M059J (cell line): ENCODE results near the gene LGALS1. TPM values are rescaled to one million over a fixed set of nuclear protein-coding genes. Genes with fewer than 3 reads are reported as not detected.
A peak's percentile ranks its signal among the peaks of the same experiment; 100 is the strongest.
"Not testable (repeated sequence)": the region's sequence is repeated elsewhere in the genome, so short reads cannot be mapped to it uniquely, and the experiment has no call there.

Experiments
- DNase-seq: peaks from one replicate; pipeline ENCODE4 v3.0.0-alpha.2; 2012; ENCODE audit warnings: low read depth
- total RNA-seq: library from RNA; depleted of rRNA; stranded (reverse); fragments of >200 nt; shearing (Covaris generic); gene quantifications from 2 replicates; pipeline ENCODE4 v1.2.3, GENCODE V29; 2014

The LGALS1 gene
- total RNA-seq, 1 experiment from 2014 or later: 2,501 TPM

- peak; percentile 76 for DNase-seq
Measured at GRCh38 chr22:37686002-37686982, 10.9 kb downstream of the LGALS1 start, which contains the start of gene NOL12. Gene NOL12 (plus strand): TSS chr22:37686343. CDS start chr22:37686393, 50 bp downstream.

GRCh38 chr22:37690407-37690806, 15.0 kb downstream of the LGALS1 start:
- DNase-seq: no peak

DNA sequence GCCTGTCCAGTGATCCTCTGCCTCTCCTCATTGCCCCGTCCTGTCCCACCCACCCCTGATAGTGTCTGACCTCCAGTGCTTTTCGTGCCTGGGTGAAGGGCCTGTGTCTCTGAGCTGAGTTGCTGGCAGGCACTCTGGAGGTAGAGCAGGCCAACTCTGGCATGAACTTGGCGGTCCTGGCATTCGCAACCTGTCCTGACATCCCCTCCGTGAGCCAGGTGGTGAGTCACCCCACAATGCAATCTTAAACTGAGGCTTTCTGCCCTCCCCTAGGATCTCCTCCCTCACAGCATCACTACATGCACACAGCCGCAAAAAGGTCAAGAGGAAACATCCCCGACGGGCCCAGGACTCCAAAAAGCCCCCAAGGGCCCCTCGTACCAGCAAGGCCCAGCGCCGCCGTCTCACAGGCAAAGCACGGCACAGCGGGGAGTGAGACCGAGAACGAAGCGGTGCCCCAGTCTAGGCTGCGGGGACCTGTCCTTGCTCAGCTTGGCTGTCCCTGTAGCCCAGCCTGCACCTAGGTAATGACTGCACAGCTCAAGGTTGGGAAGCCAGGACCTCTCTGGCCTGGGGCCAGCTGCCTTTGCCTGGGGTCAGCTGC, 15.6 kb downstream of the LGALS1 start:
- DNase-seq: no peak

- DNase-seq: no peak
Measured at GRCh38 chr22:37692627-37693285, 17.3 kb downstream of the LGALS1 start.

DNA sequence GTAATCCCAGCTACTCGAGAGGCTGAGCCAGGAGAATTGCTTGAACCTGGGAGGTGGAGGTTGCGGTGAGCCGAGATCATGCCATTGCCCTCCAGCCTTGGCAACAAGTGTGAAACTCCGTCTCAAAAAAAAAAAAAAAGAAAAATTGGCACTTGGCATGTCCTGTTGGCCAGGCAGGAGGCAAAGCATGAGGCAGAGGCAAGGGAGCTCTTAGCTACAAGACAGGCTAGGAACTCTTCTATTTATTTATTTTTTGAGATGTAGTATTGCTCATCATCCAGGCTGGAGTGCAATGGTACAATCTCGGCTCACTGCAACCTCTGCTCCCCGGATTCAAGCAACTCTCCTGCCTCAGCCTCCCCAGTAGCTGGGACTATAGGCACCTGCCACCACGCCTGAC, 18.7 kb downstream of the LGALS1 start:
- not testable (repeated sequence) for DNase-seq

DNA sequence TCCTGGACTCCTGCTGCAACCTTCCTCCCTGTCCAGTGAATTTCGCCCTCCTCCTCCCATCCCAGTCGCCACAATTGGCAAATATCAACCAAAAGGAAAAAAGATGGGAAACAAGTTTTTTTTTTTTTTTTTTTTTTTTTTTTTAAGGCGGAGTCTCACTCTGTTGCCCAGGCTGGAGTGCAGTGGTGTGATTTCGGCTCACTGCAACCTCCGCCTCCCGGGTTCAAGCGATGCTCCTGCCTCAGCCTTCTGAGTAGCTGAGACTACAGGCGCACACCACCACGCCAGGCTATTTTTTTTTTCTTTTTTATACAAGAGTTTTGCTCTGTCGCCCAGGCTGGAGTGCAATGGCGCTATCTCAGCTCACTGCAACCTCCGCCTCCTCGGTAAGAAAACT, 20.8 kb downstream of the LGALS1 start:
- not testable (repeated sequence) for DNase-seq

- peak; percentile 88 for DNase-seq
Measured at GRCh38 chr22:37696657-37697537, 21.5 kb downstream of the LGALS1 start, which contains the start of gene TRIOBP. Gene TRIOBP (plus strand): TSS chr22:37697048. CDS start chr22:37701366, 4,318 bp downstream.

DNA sequence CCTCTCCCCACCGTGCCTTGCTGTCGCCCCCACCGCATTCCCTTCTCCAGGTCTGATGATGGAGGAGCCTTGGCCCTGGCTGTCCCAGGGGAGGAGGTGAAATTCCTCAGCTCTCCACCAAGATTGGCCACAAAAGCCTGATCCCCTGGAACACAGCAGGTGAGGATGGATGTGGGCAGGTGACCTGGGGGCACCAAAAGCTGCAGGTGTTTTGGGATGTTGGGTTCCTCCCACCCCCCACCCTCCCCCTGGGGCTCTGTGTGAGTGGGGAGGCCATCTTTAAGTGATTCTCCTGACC, 22.1 kb downstream of the LGALS1 start:
- DNase-seq: no peak

GRCh38 chr22:37701141-37701786, 25.8 kb downstream of the LGALS1 start:
- DNase-seq: no peak

DNA sequence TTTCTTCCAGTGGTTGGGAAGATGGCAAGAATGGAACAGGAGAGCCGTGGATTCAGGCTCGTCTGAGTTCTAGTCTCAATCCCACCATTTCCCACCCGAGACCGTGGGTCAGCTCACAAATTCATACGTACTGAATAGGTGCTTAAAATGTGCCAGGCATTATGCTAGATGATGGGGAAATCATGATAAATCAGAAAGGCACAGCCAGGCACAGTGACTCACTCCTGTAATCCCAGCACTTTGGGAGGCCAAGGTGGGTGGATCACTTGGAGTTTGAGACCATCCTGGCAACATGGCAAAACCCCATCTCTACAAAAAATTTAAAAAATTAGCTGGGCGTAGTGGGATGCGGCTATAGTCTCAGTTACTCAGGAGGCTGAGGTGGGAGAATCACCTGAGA, 28.5 kb downstream of the LGALS1 start:
- no peak for DNase-seq

- DNase-seq: no peak
Measured at GRCh38 chr22:37704645-37705044, 29.2 kb downstream of the LGALS1 start.

DNA sequence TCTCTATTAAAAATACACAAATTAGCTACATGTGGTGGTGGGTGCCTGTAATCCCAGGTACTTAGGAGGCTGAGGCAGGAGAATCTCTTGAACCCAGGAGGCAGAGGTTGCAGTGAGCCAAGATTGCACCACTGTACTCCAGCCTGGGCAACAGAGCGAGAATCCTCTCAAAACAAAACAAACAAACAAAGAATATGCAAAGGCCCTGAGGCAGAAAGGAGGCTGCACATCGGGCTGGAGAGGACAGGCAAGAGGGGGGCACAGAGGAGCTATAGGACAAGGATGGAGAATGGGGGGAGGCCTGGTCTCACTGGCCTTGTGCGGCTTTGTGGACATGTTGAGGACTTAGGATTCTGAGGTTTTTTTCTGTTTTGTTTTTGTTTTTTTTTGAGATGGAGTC, 29.8 kb downstream of the LGALS1 start:
- no peak for DNase-seq

DNA sequence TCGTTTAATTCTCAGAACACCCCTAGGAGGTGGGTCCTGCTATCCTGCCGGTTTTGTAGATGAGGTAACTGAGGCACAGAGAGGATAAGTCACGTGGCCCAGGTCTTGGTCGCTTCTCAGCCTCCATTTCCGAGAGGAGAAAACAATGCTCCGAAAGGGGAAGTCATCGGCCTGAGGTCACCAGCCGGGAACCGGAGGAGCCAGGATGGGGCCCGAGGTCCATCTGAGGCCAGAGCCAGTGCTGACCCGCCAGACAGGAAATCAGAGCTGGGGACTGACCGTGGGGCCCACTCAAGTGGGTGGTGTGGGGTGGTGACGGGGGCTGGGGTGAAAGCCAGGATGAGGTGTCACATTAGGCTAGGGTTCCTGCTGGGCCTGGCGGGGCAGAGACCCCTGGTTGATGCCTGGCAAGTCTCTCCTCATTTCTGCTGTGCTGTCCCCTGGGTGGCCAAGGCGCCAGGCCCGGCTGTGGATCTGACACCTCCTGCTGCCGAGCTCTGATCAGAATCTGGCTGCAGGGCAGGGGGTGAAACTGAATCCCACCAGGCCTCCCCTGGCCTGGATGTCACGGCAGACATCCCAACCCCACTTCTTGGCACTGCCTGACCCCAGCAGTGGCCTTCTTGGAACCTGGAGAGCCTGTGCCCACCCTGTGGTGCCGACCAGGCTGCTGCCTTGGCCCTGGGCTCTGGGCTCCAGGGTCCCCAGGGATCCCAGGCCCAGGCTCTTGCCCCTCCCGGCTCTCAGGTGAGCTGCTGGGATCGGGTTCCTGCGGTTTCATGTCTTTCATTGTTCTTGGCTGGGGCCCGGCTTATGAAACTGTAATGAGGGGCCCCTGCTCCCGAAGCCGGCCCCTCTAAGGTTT, 33.4 kb downstream of the LGALS1 start:
- no peak for DNase-seq

- no peak for DNase-seq
Measured at GRCh38 chr22:37709445-37709765, 34.0 kb downstream of the LGALS1 start.

DNA sequence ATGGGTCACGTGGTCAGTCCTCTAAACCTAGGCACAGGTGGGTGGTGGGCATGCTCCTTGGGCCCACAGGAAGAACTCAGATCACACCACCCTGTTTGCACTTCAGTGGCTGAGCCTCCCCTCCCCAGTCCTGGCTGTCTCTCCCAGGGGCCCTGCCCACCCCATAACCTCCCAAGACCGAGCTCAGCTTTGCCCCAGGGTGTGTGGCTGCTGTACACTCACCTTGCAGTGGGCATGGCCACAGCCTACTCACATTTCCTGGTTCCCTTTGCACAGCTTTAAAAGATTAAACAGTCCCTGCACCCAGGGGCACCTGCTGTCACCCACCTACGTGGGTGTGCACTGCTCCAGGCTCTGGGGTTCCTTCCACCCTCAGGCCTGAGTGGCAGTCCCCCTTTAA, 35.2 kb downstream of the LGALS1 start:
- peak; percentile 16 for DNase-seq

- DNase-seq: no peak
Measured at GRCh38 chr22:37711490-37711889, 36.1 kb downstream of the LGALS1 start.

DNA sequence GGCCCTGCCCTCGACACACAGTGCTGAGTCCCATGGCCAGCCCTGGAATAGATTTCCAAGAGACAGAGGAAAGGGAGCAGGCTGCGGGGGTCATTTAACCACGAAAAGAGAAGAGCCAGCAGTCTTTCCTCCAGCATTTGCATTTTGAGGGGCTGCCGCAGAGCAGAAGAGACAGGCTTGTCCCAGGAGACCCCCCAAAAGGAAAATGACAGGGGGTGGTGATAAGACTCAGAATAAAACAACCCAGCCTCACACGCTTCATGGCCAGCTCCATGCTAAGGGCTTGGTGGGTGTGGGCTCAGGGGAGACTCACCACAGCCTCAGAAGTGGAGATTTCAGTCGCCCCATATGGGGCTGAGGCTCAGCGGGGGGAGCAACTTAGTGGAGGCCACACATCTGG, 38.3 kb downstream of the LGALS1 start:
- DNase-seq: no peak

DNA sequence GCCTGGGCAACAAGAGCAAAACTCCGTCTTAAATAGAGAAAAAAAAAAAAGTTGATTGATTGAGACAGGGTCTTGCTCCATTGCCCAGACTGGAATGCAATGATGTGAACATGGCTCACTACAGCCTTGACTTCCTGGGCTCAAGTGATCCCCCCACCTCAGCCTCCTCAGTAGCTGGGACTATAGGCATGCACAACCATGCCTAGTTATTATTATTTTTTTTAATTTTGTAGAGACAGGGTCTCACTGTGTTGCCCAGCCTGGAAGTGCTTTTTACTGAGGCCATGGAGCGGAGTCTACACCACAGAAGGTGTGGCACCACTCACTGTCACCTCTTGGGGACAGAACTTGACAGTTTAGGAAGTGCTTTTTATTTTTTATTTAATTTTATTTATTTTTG, 39.2 kb downstream of the LGALS1 start:
- DNase-seq: no peak

- DNase-seq: no peak
Measured at GRCh38 chr22:37715760-37716159, 40.3 kb downstream of the LGALS1 start.

GRCh38 chr22:37716708-37717107, 41.3 kb downstream of the LGALS1 start:
- DNase-seq: peak; percentile 31
